NK-92 (cell line): ENCODE data around the gene IQGAP1.
"Not testable (repeated sequence)": the region's sequence is repeated elsewhere in the genome, so short reads cannot be mapped to it uniquely, and the experiment has no call there.

Source experiments
- DNase-seq: peaks from one replicate; lab custom pipeline; 2025; ENCODE audit not compliant: unreplicated experiment; lab: John Stamatoyannopoulos, UW

IQGAP1 gene

GRCh38 chr15:90387534-90388461 is at the start of gene IQGAP1:
TSS of gene IQGAP1 (plus strand) at chr15:90388242. CDS start at chr15:90388342, 100 bp downstream.
- peak; percentile 68 for DNase-seq

DNA sequence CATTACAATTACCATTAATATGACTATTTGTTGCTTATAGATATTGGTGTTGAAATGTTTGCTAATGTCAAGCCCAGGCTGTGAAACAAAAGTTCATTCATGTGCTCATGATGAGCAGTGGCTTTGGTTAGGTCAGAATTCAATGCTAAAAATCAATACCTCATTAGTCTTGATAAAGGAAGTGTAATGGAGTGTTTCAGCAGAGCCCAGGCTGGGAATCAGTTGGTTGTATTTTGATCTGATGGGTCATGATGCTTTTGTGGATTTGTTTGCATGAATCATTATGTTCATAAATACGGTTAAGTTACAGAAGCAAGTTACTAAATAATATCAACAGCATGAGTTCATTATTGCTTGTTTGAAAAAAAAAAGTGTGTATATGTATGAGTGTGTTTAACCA is 49.5 kb upstream of the IQGAP1 start:
- DNase-seq: no peak

GRCh38 chr15:90340345-90340744 is 47.7 kb upstream of the IQGAP1 start:
- DNase-seq: no peak

DNA sequence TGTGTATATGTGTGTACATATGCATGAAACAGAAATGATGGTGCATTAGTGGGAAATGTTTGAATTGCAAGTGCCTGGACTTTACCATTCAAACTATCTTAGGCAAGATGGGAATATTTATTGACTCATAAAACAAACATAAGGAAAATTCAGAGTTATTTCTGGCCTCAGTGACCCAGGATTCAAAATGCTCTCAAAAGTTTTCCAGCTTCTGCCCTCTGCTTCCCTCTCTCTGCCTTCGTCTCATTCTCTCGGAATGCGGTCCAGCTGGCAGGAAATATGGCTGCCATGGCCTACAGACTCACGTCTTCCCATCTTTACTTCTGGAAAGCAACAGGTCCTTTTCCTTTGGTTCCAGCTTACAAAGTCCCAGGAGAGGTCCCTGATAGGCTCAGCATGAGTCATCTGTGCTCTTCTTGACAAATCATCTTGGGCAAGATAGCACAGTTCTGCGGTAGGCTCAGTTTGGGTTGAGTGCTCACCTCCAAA is 44.7 kb upstream of the IQGAP1 start:
- no peak for DNase-seq

DNA sequence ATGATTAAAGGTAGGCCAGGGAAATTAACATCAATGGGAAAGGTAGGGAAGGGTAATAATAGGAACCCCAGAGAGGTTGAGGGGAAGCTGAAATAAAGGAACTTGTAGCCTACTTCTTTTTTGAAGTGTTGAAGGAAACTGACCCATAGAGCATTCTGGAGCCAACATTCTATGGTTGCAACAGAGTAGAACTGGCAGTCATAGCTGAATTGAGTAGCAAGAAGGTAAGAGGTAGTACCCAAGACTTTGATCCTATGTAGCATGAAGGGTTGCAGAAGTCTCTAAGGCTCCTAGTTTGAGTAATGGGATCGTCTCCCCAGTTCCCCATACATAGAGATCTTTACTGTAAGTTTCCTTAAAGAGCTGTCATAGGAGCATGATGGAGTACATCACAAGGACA is 43.4 kb upstream of the IQGAP1 start:
- DNase-seq: no peak

DNA sequence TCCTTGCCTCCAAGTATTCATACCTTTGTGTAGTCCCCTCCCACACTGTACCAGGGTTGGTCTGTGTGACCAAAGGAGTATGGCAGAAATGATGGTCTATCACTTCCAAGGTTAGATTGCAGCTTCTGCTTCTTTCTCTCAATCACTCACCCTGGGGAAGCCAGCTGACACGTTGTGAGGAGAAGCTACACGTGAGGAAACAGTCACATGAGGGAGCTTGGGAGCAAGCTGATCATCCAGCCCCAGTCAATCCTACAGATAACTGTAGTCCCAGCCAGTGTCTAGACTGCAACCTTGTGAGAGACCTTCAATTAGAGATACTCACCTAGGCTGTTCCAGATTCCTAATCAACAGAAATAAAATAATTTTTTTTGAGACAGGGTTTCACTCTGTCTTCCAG is 42.2 kb upstream of the IQGAP1 start:
- DNase-seq: no peak

DNA sequence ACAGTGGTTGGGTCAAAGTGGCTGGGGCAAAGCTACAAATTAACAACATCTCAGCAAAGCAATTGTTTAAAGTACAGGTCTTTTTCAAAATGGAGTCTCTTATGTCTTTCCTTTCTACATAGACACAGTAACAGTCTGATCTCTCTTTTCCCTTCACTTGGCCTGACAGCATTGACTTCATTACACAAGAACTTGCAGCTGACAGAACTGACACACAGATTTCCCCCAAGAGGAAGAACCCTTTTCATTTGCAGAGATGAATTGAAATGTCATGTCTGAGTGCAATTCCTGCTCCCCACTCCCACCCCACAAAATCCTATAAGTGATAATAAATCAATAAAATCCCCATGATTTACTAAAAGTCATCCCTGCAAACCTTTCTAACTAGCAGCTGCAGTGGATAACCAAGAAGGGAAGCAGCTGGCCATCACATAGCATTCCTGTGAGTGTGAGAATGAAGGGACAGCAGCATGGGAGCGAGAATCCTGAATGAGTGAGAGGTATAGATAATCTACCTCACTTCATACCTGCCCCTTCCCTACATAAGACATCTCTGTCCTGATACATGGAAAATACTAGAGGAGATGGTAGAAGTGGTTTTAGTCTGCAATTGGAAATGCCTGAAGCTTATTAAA is 40.5 kb upstream of the IQGAP1 start:
- not testable (repeated sequence) for DNase-seq

DNA sequence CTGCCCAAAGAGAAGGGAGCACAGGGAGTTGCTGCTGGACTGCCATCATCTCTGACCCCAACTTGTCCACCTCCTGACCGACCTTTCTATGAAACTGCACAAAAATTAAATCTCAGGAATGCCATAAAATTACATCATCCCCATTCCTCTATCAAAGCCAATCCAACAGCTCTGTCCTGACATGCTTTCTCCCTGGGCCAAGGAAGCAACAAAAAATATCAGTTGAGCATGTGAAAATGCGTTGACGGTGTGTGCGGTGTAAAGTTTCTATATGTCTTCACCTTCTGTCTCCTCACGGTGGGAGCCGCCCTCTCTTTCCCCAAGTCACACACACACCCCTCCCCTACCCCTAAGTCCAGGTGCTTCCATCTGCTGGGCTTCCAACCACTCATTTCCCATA is 39.6 kb upstream of the IQGAP1 start:
- no peak for DNase-seq

GRCh38 chr15:90349072-90349471 is 39.0 kb upstream of the IQGAP1 start:
- DNase-seq: no peak

DNA sequence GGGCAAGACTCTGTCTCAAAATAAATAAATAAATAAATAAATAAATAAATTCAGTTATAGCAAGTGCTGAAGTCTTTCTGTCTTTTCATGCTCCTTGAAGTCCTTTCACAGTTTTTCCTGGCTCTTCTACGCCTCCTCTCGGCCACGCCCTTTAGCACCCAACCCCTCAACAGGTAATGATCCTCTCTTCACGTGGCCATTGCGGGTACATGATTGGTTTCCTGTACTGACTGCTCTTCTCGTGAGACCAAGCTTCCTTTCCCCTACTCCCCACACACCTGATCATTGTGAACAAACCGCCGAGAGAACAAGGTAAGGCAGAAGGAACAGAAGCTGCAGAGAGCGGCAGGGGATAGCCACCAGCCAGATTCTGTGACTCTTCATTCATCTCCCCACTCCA is 38.2 kb upstream of the IQGAP1 start:
- no peak for DNase-seq

GRCh38 chr15:90351479-90352106 is 36.4 kb upstream of the IQGAP1 start:
- DNase-seq: no peak

DNA sequence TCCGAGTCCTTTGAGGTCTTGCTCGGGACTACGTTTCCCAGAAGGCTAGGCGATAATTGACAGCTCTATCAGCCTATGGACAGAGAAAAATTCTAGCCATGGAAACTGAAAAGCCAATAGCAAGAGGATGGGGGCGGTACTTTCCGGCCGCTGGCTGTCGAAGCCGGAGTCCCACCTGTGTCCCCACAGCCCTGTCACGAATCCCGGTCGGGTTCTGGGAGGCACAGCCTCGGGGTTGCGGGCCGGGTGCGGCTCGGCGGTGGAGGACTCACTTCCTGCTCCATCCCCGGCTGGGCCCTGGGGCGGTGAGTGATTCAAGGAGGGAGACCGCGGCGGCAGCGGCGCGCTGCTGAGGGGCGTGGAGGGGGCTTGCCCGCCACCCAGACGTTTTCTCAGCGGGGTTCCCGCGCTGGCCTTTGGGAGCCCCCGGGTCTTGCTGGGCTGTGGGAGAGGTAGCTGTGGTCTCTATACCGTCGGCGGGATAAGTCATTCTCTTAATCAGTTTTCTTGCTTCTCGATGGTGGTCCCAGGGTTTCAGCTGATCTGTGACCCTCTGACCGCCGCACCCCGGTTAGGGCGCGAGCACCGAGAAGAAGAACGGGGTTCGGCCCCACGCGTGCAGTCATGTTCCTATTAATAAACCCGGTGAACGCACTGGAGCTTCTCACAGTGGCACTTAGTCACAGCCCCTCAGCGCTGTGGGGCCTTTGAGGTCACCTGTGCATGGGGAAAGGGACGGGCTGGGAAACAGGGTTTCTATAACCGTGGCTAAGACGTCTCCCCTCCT is 35.7 kb upstream of the IQGAP1 start, which contains the start of gene ZNF774:
Gene ZNF774 (plus strand): TSS at position 178 of the 787 bp plus-strand sequence. CDS start 2,377 bp downstream, outside the sequence.
- peak; percentile 55 for DNase-seq

DNA sequence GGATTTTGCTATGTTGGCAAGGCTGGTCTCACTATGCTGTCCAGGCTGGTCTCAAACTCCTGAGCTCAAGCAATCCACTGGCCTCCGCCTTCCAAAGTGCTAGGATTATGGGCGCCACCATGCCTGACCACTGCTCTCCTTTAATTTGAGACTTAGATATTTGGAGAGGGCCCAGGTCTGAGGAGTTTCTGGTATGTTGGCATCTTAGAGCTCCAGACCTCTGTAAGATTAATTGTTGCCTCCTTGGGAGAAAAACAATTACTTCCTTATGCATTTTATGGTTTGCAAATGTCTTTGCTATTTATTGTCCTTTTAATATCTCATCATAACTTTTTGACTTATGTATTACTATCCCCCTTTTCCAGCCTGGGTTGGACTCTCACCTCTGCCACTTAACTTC is 33.1 kb upstream of the IQGAP1 start:
- no peak for DNase-seq

GRCh38 chr15:90358124-90359033 is 29.7 kb upstream of the IQGAP1 start:
- DNase-seq: no peak

DNA sequence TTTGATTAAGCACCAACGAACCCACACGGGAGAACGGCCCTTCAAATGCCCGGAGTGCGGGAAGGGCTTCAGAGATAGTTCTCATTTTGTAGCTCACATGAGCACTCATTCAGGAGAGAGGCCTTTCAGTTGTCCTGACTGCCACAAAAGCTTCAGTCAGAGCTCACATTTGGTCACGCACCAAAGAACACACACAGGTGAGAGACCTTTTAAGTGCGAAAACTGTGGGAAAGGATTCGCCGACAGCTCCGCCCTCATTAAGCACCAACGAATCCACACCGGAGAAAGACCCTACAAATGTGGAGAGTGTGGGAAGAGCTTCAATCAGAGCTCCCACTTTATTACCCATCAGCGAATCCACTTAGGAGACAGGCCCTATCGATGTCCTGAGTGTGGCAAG is 27.3 kb upstream of the IQGAP1 start:
- DNase-seq: no peak

DNA sequence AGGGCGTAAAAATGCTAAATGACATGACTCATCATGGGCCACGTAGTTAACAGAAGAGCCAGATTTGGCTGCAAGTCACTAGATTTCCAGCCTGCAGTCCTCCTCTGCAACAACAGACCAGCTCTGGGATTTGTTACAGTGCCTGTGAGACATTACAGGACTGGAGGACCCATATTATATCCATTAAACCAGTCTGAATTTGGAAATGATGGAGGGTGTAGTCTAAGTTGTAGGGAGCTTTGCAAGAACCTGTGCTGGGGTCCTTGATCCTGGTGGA is 25.2 kb upstream of the IQGAP1 start:
- DNase-seq: no peak

DNA sequence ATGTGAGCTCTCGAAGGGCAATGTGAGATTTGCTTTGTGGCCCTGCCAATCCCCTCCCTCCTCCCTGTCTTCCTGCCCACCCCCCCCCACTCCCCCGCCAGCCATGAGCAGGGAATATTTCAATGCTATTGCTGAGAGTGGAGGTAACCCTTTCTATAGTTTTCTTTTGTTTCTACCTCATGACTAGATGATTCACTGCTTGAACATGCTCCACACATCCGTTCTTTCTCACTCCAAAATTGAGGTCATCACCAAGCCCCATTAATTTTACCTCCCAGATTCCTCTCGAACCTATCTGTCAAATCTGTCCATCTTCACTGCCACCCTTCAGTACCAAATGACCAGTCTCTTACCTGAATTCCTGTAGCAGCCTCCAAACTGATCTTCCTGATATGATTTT is 23.8 kb upstream of the IQGAP1 start:
- DNase-seq: no peak

DNA sequence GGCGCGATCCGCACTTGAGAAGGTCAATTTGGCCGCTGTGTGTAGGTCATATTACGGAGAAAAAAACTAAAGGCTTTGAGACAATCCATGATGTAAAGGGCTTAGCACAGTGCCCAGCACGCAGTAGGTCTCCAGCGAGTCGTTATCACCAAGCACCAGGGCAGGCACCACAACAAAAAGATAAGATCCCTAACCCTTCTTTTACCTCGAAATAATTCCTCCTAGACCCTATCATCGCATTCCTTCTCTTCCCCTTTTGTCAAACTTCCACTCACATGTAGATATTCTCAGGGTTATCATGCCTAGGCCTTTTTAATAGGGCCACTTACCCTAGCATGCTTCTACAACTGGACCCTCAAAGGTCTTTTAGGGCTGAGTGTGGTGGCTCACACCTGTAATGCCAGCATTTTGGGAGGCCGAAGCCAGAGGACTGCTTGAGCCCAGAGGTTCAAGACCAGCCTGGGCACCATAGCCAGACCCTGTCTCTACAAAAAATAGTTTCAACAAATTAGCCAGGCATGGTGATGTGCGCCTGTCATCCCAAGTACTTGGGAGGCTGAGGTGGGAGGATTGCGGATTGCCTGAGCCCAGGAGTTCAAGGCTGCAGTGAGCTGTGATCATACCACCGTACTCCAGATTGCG is 22.5 kb upstream of the IQGAP1 start:
- DNase-seq: no peak

DNA sequence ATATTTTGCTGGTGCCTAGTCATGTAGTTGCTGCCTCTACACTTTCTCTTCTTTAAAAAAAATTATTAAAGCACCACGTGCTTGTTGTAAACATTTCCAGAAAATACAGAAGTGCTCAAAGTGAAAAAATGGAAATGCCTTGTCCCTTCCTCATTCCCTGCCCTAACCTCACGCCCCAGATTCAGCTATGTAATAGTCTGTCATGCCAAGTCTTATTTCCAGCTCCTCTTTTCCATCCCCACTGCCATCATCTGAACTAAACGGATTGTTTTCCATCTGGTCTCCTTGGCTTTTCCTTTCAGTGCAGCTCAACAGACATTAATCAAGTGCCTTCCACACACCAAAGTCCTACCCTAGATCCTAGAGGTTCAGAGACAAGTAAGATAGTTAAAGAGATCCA is 20.5 kb upstream of the IQGAP1 start:
- no peak for DNase-seq

DNA sequence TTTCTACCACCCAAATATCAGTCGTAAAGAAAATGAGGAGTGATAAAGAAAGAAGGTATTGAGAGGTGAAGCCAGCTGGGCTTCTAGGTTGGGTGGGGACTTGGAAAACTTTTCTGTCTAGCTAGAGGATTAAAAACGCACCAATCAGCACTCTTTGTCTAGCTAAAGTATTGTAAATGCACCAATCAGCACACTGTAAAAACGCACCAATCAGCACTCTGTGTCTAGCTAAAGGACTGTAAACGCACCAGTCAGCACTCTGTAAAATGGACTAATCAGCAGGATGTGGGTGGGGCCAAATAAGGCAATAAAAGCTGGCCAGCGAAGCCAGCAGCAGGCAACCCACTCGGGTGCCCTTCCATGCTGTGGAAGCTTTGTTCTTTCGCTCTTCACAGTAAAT is 13.0 kb upstream of the IQGAP1 start:
- no peak for DNase-seq
